SK-N-SH treated with all-trans-retinoic acid at 6 μM for 48 hours (cell line): Measurements from ENCODE around the gene TCERG1L.

Experiments
- ATAC-seq: fragments of 200-7000 bp; cut with Tn5 transposase; 3 replicates; pipeline ENCODE4 v1.9.1; 2020; ENCODE audit warnings: mild to moderate bottlenecking, moderate library complexity
- ARNTL ChIP-seq: fragments of 450-650 bp; formaldehyde crosslinking; IDR thresholded peaks from 2 replicates; pipeline ENCODE4 v1.5.0; 2020; ENCODE audit warnings: low read depth, mild to moderate bottlenecking, moderate library complexity, borderline replicate concordance
- BACH2 ChIP-seq: fragments of 250-450 bp; sonication (Bioruptor Pico); IDR thresholded peaks from 2 replicates; pipeline ENCODE4 v1.9.0; 2021; ENCODE audit warnings: mild to moderate bottlenecking, borderline replicate concordance
- CREB5 ChIP-seq: fragments of 250-450 bp; sonication (Bioruptor Pico); IDR thresholded peaks from 2 replicates; pipeline ENCODE4 v1.5.1; 2020; ENCODE audit warnings: low read depth, mild to moderate bottlenecking, moderate library complexity
- CSDC2 ChIP-seq: fragments of 250-450 bp; sonication (Bioruptor Pico); IDR thresholded peaks from 2 replicates; pipeline ENCODE4 v1.5.0; 2020; ENCODE audit warnings: mild to moderate bottlenecking, moderate library complexity
- CSRNP3 ChIP-seq: fragments of 250-450 bp; sonication (Bioruptor Pico); IDR thresholded peaks from 2 replicates; pipeline ENCODE4 v1.5.1; 2021; ENCODE audit warnings: mild to moderate bottlenecking, moderate library complexity
- ESRRG ChIP-seq: fragments of 250-450 bp; sonication (Bioruptor Pico); IDR thresholded peaks from 2 replicates; pipeline ENCODE4 v1.6.1; 2021; ENCODE audit warnings: mild to moderate bottlenecking
- GLIS3 ChIP-seq: fragments of 250-450 bp; sonication (Bioruptor Pico); IDR thresholded peaks from 2 replicates; pipeline ENCODE4 v1.5.0; 2020; ENCODE audit warnings: mild to moderate bottlenecking, moderate library complexity
- ISL1 ChIP-seq: fragments of 250-450 bp; sonication (Bioruptor Pico); IDR thresholded peaks from 2 replicates; pipeline ENCODE4 v2.1.2; 2022; ENCODE audit warnings: mild to moderate bottlenecking, moderate library complexity
- OSR1 ChIP-seq: fragments of 250-450 bp; sonication (Bioruptor Pico); IDR thresholded peaks from 2 replicates; pipeline ENCODE4 v1.8.0; 2022; ENCODE audit warnings: moderate library complexity, mild to moderate bottlenecking, inconsistent platforms
- PATZ1 ChIP-seq: fragments of 250-450 bp; sonication (Bioruptor Pico); IDR thresholded peaks from 2 replicates; pipeline ENCODE4 v1.8.0; 2020; ENCODE audit warnings: mild to moderate bottlenecking, moderate library complexity, borderline replicate concordance
- PPARA ChIP-seq: fragments of 250-450 bp; sonication (Bioruptor Pico); IDR thresholded peaks from 2 replicates; pipeline ENCODE4 v1.5.0; 2020; ENCODE audit warnings: mild to moderate bottlenecking, borderline replicate concordance
- RARB ChIP-seq: fragments of 250-450 bp; sonication (Bioruptor Pico); IDR thresholded peaks from 2 replicates; pipeline ENCODE4 v1.8.0; 2021; ENCODE audit warnings: mild to moderate bottlenecking, moderate library complexity
- SNAI2 ChIP-seq: fragments of 250-450 bp; sonication (Bioruptor Pico); IDR thresholded peaks from 2 replicates; pipeline ENCODE4 v1.5.0; 2020; ENCODE audit warnings: mild to moderate bottlenecking, moderate library complexity
- TCF4 ChIP-seq: fragments of 250-450 bp; sonication (Bioruptor Pico); IDR thresholded peaks from 2 replicates; pipeline ENCODE4 v1.8.0; 2021; ENCODE audit warnings: mild to moderate bottlenecking, moderate library complexity, borderline replicate concordance
- TOX ChIP-seq: fragments of 250-450 bp; sonication (Bioruptor Pico); IDR thresholded peaks from 2 replicates; pipeline ENCODE4 v1.8.0; 2021; ENCODE audit warnings: mild to moderate bottlenecking, moderate library complexity, borderline replicate concordance
- ZC3H10 ChIP-seq: fragments of 250-450 bp; sonication (Bioruptor Pico); IDR thresholded peaks from 2 replicates; pipeline ENCODE4 v1.5.1; 2021; ENCODE audit warnings: mild to moderate bottlenecking, moderate library complexity
- ZFP3 ChIP-seq: fragments of 250-450 bp; sonication (Bioruptor Pico); IDR thresholded peaks from 2 replicates; pipeline ENCODE4 v1.5.0; 2020; ENCODE audit warnings: mild to moderate bottlenecking, moderate library complexity
- ZFP30 ChIP-seq: fragments of 450-650 bp; formaldehyde crosslinking; IDR thresholded peaks from 2 replicates; pipeline ENCODE4 v1.5.0; 2022; ENCODE audit warnings: mild to moderate bottlenecking, moderate library complexity
- ZNF565 ChIP-seq: fragments of 450-650 bp; formaldehyde crosslinking; conservative IDR thresholded peaks from 2 replicates; pipeline ENCODE4 v1.5.0; 2020; ENCODE audit warnings: low read depth, mild to moderate bottlenecking, moderate library complexity
- ZNF8 ChIP-seq: fragments of 450-650 bp; formaldehyde crosslinking; IDR thresholded peaks from 2 replicates; pipeline ENCODE4 v1.5.0; 2020; ENCODE audit warnings: mild to moderate bottlenecking, moderate library complexity
- TF ChIP-seq, protein P1 (sequence below): fragments of 250-450 bp; sonication (Bioruptor Pico); IDR thresholded peaks from 2 replicates; pipeline ENCODE4 v1.5.0; 2020; ENCODE audit warnings: mild to moderate bottlenecking, moderate library complexity
- TF ChIP-seq, protein P2 (sequence below): fragments of 250-450 bp; sonication (Bioruptor Pico); IDR thresholded peaks from 2 replicates; pipeline ENCODE4 v1.8.0; 2021; ENCODE audit warnings: low read depth, mild to moderate bottlenecking, moderate library complexity, borderline replicate concordance

The TCERG1L gene

GRCh38 chr10:131128731-131129130 lies 182.8 kb downstream of the TCERG1L start:
- ATAC-seq = no peak
- TF ChIP-seq ZNF8 (CRISPR knock-in tag) (no peak), ZFP30 (CRISPR knock-in tag) (no peak), TCF4 (no peak), RARB (CRISPR knock-in tag) (no peak), PPARA (CRISPR knock-in tag) (no peak), ESRRG (no peak), GLIS3 (CRISPR knock-in tag) (no peak), CSDC2 (CRISPR knock-in tag) (no peak), CSRNP3 (CRISPR knock-in tag) (no peak), ZNF565 (no peak), OSR1 (CRISPR knock-in tag) (no peak), SNAI2 (no peak), TOX (no peak), ZFP3 (no peak), CREB5 (CRISPR knock-in tag) (no peak)
- TF ChIP-seq, protein P1, sequence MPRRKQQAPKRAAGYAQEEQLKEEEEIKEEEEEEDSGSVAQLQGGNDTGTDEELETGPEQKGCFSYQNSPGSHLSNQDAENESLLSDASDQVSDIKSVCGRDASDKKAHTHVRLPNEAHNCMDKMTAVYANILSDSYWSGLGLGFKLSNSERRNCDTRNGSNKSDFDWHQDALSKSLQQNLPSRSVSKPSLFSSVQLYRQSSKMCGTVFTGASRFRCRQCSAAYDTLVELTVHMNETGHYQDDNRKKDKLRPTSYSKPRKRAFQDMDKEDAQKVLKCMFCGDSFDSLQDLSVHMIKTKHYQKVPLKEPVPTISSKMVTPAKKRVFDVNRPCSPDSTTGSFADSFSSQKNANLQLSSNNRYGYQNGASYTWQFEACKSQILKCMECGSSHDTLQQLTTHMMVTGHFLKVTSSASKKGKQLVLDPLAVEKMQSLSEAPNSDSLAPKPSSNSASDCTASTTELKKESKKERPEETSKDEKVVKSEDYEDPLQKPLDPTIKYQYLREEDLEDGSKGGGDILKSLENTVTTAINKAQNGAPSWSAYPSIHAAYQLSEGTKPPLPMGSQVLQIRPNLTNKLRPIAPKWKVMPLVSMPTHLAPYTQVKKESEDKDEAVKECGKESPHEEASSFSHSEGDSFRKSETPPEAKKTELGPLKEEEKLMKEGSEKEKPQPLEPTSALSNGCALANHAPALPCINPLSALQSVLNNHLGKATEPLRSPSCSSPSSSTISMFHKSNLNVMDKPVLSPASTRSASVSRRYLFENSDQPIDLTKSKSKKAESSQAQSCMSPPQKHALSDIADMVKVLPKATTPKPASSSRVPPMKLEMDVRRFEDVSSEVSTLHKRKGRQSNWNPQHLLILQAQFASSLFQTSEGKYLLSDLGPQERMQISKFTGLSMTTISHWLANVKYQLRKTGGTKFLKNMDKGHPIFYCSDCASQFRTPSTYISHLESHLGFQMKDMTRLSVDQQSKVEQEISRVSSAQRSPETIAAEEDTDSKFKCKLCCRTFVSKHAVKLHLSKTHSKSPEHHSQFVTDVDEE (CRISPR knock-in tag) = no peak

GRCh38 chr10:131127610-131128009 lies 183.9 kb downstream of the TCERG1L start:
- TF ChIP-seq BACH2 (CRISPR knock-in tag) (no peak), ZFP3 (no peak), RARB (CRISPR knock-in tag) (no peak), ESRRG (no peak), ISL1 (no peak), ZNF8 (CRISPR knock-in tag) (no peak), TCF4 (no peak), ARNTL (CRISPR knock-in tag) (no peak)
- TF ChIP-seq, protein P2, sequence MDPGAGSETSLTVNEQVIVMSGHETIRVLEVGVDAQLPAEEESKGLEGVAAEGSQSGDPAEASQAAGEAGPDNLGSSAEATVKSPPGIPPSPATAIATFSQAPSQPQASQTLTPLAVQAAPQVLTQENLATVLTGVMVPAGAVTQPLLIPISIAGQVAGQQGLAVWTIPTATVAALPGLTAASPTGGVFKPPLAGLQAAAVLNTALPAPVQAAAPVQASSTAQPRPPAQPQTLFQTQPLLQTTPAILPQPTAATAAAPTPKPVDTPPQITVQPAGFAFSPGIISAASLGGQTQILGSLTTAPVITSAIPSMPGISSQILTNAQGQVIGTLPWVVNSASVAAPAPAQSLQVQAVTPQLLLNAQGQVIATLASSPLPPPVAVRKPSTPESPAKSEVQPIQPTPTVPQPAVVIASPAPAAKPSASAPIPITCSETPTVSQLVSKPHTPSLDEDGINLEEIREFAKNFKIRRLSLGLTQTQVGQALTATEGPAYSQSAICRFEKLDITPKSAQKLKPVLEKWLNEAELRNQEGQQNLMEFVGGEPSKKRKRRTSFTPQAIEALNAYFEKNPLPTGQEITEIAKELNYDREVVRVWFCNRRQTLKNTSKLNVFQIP = no peak
- ATAC-seq = no peak

GRCh38 chr10:131127138-131127589 lies 184.4 kb downstream of the TCERG1L start:
- ATAC-seq = no peak
- TF ChIP-seq, protein P1 (CRISPR knock-in tag) = no peak
- TF ChIP-seq ZNF565 (no peak), PATZ1 (no peak), BACH2 (CRISPR knock-in tag) (no peak), GLIS3 (CRISPR knock-in tag) (no peak), OSR1 (CRISPR knock-in tag) (no peak), ZC3H10 (CRISPR knock-in tag) (no peak), ZFP3 (no peak), ZNF8 (CRISPR knock-in tag) (no peak), CREB5 (CRISPR knock-in tag) (no peak), PPARA (CRISPR knock-in tag) (no peak), CSRNP3 (CRISPR knock-in tag) (no peak), ARNTL (CRISPR knock-in tag) (no peak), ISL1 (no peak)
